ENCODE data around the gene CHN2.

The CHN2 gene

DNA sequence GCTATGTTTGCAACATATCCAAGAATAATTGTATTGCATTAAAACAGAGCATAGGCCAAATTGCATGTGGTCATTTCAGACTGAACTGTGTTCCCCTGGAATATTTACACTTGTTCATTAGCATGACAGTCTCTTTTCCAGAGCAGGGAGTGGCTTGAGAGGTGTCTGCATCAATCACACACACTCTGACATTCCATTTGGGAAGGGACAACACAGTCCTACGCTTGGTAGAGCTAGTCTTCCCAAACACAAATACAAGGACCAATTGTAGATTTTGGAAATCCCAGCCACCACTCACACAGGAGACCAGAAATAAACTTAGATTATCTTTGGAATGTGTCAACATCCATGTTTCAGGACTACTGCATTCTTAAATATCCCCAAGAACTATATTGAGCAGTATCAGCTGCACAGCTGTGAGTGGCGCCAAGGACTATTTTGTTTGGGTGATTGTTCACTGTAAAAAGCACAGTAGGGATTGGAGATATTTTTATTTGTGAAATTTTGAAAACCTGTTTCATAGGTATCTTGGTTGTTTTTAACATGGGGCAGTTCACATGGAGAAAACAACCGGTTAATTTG, 275.5 kb downstream of the CHN2 start:
- DNase-seq (ENCODE audit: low read depth) = no peak

DNA sequence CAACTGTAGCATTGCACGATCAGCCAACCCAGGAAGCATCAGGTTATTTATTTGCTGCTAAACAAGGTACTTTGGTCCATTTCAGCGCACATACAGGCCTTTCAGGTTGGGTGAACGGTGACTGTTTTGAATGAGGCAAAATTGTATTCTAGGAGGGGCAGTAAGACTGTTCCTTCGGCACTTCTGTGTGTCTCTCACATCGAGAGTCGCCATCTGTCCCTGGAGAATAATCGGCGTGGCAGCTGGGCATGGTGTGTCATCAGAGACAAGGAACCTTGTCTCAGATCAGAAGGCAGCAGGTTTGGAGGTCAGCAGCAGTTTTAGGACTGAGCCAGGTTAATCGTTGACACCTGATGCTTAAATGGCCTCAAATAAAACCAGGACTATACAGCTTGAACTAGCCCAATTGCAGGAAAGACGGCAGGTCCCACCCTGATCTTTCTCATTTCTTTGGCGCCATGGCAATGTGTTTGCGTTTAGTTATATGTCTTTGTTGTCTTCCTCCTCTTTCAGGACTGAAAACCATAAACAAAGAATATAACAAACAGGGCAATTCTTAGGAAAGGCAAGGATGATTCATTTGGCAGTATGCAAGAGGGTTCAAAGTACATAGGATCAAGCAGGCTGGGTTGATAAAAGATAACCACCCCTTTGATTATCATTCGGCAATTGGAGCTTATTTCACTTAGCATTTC, 277.0 kb downstream of the CHN2 start:
- no peak for DNase-seq (ENCODE audit: low read depth)

DNA sequence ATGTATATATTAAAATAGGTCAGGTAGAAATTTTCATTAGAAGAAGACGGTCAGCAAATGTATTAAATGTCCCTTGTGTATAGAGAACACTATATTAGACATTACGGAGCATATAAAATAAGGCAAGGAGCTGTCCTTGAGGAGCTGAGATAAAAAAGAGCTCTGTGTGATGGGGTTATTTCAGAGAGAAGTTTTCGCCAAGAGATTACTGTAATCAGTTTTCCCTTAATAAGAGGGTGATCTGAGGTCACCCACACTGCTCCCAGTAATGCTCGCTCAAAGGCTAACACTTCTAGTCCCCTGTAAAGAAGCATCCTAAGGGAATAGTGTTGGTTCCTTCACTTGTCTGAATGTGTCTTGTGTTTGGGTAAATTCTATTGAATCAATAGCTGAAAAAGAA, 282.3 kb downstream of the CHN2 start:
- DNase-seq (ENCODE audit: low read depth) = no peak

DNA sequence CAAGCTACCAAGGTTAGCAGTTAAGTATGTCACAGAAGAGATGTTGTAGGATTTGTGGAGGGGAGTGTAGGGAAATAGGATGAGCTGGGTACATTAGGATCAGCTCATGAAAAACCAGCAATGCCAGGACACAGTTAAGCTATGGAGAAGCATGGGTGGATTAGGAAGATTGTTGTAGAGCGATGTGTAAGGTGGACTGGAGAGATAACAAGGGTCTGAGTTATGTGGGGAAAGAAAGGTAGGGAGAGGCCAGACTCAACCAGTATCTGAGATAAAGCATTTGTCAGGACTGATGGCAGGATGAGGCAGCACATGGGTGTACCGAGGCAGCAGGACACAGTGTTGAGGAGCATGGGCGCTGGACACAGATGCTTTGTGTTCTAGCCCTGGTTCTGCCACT, 283.7 kb downstream of the CHN2 start:
- no peak for DNase-seq (ENCODE audit: low read depth)

DNA sequence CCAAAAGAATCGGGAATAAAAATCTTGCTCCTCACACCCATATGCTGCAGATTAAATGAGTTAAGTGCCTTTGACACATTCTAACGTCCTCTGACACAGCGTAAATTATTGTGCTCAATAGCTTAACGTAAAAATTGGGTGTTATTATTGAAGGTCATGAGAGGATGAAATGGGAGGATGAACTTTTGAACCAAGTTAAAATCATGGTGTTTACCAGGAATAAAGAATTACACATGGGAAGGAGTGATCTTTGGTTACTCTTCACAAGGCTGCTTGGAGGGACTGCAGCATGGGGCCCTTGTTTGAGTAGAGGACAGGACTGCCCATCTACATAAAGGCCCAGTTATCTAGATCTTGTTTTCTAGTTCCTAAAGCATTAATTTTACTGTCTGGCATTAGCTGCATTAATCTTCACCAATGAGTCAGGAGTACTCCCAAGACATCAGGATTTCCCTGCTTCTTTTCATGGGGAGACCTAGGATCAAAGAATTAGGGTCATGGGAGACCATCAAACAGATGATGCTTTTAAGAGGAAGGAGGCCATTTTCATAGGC, 284.2 kb downstream of the CHN2 start:
- no peak for DNase-seq (ENCODE audit: low read depth)

DNA sequence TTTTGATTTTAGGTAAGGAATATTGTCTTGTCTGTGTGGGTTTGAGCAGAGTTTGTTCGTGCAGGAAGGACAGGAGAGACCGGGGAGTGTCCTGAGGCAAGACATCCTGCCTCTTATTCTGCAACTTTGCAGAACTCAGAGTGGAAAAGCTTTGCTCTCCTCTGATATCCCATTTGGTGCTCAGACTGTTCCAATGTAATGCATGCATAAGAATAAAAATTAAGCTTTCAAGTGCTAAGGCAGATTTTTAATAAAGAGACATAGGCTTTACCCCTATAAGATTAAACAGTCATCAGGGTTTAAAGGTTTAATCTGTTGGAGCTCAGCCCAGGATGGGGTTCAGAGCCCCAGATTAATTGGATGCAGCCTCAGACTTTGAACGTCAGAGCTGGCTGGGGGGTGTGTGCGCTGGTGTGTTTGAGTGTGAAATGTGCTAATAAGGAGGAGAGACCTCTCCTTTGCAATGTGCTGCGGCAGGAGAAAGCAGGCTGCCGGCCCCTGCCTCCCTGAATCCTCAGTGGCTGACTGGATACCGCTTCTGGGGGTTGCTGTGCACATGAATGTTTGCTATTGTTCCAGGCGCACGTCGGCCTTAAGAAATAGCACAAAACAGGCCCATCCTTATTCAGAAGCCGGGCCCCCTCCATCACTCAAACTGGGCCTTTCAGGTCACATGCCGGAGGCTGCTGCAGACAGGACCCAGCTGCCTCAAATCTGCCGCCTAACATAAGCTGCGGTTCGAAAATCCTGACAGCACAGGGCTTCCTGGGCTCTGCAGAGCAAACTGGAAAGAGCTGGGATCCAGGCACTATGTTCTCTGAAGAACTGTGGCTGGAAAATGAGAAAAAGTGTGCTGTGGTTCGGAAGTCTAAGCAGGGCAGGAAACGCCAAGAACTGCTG, 285.0 kb downstream of the CHN2 start:
- DNase-seq (ENCODE audit: low read depth) = no peak

DNA sequence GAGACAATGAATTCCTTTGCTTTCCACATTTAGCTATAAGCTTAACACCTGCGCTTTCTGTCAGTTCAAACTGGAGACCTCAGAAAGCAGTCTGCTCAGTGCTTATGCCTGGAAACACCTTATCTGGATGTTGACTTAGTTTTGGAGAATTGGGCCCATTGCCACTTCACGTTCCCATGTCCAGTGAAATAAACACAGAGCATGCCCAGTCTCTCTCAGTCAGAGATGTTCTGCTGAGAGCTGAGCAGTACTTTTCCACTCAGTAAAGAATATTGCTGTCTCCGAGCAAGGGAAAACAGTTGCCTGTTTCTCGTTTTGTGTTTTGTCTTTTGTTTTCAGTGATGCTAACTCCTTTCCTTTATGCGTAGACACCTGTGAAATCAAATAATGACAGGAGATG, 285.9 kb downstream of the CHN2 start:
- no peak for DNase-seq (ENCODE audit: low read depth)

DNA sequence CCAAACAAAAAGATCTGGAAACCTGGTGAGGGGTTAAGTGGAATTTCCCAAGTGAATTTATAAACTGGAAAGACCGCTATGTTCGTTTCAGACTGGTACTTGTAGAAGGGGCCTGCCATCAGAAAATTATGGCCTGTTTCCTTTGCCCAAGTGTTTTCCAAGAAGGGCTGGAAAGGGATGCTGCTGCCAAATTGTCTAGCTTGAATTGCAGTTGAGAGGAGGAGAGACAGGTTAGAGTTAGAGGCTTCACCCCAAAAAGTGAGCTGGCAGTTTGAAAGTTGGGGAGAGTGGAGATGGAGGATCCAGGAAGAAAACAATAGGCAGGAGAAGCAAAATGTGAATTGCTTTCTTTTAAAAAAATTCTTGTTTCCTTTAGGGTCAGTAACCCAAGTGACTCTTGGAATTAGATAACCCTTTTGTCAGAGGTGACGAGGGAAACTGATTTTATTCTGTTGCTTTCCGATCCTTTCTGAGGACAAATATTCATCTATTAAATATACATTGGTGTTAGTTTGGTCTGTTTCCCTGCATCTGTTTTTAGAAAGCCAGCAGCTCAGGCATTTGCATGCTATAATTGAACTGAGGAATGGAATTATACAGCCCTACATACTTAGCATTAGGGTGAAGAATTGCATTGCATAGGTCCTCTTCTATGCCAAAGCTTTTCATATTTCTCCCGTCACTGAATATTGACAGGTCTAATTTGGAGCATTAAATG, 286.5 kb downstream of the CHN2 start:
- no peak for DNase-seq (ENCODE audit: low read depth)

DNA sequence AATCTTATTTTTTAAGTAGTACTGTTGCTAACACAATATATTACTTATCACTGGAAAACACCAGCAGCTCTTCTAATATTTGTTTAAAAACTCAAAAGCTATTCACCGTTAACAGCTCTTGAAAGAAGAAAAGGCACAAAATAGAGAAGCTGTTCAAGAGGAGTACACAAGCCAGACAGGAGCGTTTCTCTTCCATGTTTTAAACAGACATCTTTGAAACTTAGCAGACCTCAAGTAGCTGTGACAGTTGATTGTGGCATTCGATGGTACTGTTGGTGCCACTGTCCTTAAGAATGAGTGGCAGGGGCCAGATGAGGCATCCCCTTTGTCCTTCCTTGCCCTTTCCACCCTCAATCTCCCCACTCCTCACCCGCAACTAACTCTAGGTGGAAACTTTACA, 287.5 kb downstream of the CHN2 start:
- no peak for DNase-seq (ENCODE audit: low read depth)

DNA sequence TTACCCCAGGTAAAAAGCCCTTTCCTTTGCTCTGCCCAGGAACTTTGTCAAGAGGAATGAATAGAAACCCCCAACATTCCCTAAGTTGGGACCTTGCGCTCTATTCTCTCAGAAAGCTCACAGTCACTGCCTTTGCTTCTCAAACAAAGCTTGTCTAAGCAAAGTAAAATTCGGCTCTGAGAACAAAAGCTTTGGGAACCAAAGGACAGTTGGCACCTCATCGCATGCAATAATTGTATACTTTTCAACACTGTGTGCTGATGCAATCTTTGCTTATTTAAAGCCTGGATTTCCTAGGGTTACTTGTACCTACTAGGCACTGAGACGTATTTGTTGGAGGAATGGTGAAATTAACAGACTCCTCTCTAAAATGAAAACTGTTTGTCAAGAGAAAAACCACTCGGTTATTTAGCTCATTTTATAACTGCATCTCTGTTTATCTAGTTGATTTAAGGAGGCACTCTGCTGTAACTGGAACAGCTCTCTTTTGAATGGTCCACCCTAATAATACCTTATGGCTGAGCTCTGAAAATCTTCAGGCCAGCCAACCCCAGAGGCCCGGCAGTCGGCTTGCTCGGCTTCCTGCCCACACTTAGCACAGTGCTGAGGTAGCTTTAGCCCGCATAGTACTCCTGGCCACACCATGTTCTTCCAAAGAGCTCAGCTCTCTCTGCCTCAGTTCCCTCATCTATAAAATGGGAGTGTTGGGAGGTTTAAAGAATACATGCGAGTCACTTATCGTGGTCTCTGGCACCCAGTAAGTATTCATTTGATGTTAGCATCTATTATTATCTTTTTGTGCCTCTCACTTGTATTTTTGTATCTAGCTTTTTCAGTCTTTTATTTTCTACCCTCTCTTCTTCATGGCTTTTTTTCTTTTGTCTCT, 288.9 kb downstream of the CHN2 start:
- DNase-seq (ENCODE audit: low read depth) = no peak

DNA sequence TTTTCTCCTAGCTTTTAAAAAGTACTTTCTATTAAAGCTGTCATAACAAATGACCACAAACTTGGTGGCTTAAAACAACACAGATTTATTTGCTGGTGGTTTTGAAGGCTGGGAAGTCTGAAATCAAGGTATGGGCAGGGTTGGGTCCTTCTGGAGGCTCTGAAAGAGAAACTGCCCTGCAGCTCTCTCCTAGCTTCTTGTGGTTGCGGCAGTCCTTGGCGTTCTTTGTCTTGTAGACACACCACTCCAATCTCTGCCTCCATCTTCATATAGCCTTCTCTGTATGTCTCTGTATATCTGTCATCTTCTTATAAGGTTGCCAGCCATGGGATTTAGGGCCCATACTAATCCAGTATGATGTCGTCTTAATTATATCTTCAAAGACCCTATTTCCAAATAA, 289.7 kb downstream of the CHN2 start:
- no peak for DNase-seq (ENCODE audit: low read depth)

DNA sequence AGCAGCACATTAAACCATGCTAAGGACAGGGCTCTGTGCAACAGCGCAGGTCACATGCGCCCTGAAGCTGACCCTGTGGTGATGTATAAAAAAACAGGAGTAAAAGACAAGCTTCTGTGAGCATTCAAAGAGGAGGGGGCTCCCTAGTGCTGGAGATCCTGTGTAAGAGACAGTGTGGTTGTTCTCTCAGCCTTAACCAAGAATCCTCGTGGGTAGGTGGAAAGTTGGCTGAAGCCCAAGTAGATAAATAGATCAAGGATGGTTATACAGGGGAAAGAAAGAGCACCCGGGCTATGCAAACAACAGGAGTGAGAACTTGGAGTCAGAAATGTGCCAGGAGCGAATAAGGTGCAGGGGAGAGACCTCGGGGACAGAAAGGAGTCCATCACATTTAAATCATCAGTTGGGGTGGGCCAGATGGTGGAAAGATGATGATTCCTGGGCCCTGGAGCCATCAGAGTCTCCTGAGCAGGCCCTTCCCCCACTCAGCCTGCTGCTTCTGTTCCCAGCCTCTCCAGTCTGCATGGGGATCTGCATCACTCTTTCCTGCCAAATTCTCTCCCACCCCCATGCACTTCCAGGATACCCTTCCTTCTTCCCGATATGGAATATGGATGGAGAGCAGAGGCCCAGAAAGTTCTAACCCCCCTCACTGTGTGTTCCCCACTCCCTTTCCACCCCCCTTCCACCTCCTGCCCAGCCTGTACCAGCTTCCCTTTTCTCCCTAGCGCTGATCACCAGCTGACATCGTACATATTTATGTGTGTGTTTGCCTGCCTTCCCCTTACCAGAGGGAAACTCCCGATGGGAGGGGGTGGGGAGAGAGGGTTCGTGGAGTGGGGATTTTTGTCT, 291.0 kb downstream of the CHN2 start:
- DNase-seq (ENCODE audit: low read depth) = no peak

DNA sequence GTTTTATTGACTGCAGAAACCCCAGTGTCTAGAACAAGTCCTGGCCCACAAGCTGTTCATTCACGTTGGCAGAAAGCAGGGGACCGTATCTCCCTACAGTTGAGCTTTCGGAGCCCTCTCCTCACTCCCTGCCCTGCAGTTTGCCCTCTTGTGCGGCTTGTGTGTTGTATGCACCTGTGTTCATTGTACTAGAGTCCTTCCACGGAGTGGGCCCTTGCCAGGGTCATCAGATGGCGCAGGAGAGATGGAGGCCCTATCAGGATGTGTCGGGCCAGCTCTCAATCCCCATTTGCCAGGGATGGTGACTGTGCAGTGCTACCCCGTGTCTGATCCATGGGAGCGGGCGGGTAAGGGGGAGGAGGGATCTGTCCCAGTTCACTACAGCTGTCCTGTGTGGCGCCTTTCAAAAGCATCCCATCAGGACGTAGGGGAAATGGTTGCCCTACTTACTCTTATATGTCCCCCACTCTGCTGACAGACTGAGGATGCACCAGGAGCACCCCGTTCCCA, 291.7 kb downstream of the CHN2 start:
- DNase-seq (ENCODE audit: low read depth) = no peak

DNA sequence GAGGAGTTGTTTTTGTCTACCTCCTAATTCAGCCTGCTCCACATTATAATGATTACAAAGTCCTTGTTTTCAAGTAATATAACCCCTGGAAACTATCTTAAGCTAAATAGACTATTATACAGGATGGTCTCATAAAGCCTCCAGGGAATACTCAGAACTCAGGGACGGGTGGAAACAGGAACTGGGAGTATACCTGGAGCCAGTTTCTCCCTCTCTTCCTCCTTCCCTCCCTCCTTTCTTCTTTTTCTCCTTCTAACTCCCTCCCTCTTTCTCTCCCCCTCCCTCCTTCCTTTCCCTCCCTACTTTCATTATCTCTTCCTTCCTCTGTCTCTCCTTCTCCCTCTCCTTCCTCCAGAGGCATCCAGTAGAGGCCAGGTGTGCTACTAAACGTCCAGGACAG, 292.8 kb downstream of the CHN2 start:
- no peak for DNase-seq (ENCODE audit: low read depth)

DNA sequence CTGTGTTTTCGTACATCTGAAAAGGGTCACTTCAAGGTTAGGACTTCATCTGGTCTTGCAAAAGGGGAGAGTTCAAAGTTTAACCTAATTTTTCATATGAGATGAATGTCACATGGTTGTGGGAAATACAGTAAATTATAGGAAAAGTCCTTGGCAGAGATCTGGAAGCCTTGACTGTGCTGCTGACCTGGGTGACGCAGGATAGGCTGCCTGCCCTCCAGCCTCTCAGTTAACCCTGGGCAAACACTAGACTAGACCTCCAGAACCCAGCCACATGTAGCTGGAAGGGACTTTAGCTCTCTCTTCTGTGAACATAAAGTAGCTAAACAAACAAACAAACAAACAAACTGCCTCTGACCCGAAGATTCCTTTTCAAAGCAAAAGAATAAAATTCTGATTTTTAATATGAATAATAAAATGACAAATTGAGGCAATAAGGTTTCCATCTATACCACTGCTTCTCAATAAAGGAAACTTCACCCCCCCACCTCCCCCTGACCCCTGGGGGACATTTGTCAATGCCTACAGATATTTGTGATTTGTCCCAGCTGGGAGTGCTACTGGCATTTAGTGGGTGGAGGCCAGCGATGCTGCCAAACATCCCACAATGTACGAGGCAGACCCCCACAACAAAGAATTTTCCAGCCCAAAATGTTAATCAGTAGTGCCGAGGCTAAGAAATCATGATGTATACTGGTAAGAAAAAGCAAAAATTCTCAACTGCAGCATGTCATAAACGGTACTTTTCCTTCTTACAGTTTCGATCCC, 293.8 kb downstream of the CHN2 start:
- DNase-seq (ENCODE audit: low read depth) = no peak

DNA sequence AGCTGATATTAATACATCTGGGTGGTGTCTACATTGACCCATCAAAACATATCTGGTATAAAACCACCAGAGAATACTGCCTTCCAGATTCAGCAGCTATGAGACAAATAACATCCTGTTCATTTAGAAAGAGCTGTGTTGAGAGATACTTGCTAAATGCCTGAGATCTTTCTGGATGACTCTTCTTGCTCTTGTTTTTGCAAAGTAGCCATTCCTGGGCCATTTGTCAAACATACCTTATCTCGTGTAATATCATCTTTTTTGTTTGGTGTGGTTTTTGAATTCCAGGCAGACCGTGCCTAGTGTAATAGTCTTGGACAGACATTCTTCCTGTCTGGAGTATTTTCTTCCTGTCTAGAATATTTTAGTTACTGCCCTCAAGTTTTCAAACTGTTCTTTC, 294.4 kb downstream of the CHN2 start:
- peak; percentile 76 for DNase-seq (ENCODE audit: low read depth)

DNA sequence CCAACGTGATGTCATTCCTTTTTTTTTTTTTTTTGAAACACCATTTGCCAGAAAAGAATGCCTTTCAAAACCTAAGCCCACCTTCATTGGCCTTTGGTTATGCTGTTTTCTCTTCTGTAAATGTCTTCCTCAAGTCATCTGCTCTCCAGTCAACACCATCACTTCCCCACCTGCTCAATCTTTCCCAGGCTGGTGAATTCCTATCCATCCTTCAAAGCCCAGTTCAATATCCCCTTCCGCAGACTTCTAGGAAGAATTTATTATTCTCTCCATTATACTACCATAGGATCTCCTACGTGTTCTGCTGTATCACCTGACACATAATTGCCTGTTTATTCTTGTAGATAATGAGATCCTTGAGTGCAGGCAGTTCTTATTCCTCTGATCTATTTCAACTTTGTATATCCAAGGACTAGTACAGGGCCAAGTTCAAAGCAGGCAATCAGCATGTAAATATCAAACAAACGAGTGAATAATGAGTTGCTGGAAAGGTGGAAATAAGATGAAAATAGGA, 295.6 kb downstream of the CHN2 start:
- no peak for DNase-seq (ENCODE audit: low read depth)

DNA sequence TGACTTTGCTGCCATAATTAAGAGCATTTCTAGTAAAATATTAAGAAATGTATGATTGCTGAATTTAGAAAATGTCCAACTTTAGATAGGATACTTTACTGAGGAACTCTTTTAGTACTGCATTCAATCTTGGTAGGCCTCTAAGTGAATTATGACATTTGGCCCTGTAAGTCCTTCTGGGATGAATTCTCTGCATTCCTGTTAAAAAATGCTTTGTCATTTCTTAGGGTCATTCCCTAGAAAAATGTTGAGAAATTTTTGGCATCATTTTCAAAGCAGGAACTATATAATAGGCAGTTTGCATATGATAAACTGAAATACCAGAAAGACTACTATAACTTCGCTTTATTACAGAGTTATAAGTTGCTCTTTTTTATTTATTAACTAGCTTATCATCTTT, 299.8 kb downstream of the CHN2 start:
- DNase-seq (ENCODE audit: low read depth) = peak; percentile 10

DNA sequence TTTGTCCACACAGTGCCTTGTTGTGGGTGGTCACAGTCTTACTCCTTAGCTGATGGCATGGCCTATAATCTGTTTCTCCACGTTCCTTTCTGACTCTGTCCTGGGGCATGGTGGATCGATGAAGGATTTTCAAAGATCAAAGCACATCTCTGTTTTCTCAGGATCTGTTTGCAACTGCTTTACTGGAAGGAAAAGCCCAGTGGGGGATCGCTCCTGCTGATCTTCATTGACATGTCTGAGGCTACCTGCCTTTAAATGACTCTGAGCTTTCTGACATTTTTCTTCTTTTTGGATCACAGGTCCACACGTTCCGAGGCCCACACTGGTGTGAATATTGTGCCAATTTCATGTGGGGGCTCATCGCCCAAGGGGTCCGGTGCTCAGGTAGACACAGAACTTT, 301.1 kb downstream of the CHN2 start:
- no peak for DNase-seq (ENCODE audit: low read depth)
